ENCODE data around the gene TMEM198. TPM values are rescaled to one million over a fixed set of nuclear protein-coding genes. Genes with fewer than 3 reads are reported as not detected.

The TMEM198 gene
- total and polyA plus RNA-seq, 2 experiments from 2014 or later, result 8.0 to 10.4 TPM

- Histone ChIP-seq H4K20me1 (ENCODE audit: insufficient read depth, poor library complexity, severe bottlenecking) (no peaks in the 10 kb centered on the region), H3K4me1 (ENCODE audit: insufficient read depth) (peaks cover 7% of the 10 kb centered on the region), H3K36me3 (replicated peaks; ENCODE audit: insufficient read depth, low read depth) (no peaks in the 10 kb centered on the region), H3K79me2 (no peaks in the 10 kb centered on the region), H3K27ac (no peak overlapping the region), H3K4me2 (no peak overlapping the region), H3K9me2 (replicated peaks; ENCODE audit: insufficient read depth) (no peaks in the 10 kb centered on the region), H3K4me3 (no peak overlapping the region), H3K27me3 (peaks cover 6% of the 10 kb centered on the region), H3K9me3 (ENCODE audit: low read depth) (no peaks in the 10 kb centered on the region), H2AFZ (no peak overlapping the region)
- TF ChIP-seq EZH2phosphoT487 (IDR thresholded peaks at IDR 0.05; ENCODE audit: low read depth, severe bottlenecking, unreplicated experiment), result no peak
- TF ChIP-seq, protein P1, sequence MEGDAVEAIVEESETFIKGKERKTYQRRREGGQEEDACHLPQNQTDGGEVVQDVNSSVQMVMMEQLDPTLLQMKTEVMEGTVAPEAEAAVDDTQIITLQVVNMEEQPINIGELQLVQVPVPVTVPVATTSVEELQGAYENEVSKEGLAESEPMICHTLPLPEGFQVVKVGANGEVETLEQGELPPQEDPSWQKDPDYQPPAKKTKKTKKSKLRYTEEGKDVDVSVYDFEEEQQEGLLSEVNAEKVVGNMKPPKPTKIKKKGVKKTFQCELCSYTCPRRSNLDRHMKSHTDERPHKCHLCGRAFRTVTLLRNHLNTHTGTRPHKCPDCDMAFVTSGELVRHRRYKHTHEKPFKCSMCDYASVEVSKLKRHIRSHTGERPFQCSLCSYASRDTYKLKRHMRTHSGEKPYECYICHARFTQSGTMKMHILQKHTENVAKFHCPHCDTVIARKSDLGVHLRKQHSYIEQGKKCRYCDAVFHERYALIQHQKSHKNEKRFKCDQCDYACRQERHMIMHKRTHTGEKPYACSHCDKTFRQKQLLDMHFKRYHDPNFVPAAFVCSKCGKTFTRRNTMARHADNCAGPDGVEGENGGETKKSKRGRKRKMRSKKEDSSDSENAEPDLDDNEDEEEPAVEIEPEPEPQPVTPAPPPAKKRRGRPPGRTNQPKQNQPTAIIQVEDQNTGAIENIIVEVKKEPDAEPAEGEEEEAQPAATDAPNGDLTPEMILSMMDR (IDR thresholded peaks at IDR 0.05; ENCODE audit: poor library complexity), result no peak
- TF ChIP-seq EZH2 (IDR thresholded peaks at IDR 0.05; ENCODE audit: borderline replicate concordance), result no peak
- DNase-seq (ENCODE audit: low spot score), result no peak
- whole genome bisulfite sequencing (ENCODE audit: low lambda C conversion rate, missing lambda C conversion rate), result 96% methylated on average over 18 of the region's 19 CpGs
Observed at GRCh38 chr2:219556413-219556812, 12.6 kb downstream of the TMEM198 start.

DNA sequence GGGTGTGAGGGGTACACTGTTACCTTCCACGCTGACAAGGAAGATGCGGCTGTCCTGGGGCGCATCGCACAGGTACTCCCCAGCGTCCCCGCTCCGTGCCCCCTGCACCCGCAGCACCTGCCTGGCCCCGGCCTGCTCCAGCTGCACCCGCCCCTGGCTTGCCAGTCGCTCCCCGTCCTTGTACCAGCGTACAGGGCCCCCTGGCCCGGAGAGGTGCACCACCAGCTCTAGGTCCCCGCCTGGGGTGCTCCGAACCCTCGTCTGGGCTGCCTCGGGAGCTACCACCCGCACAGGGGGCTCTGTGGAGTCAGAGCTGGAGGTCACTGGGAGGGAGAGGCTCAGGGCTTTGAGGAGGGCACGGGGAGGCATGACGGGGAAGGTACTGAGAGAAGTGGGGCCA is 13.5 kb downstream of the TMEM198 start:
- Histone ChIP-seq H4K20me1 (ENCODE audit: insufficient read depth, poor library complexity, severe bottlenecking) (no peaks in the 10 kb centered on the region), H3K4me1 (ENCODE audit: insufficient read depth) (peaks cover 7% of the 10 kb centered on the region), H3K4me3 (no peak overlapping the region), H3K9me2 (replicated peaks; ENCODE audit: insufficient read depth) (no peaks in the 10 kb centered on the region), H2AFZ (no peak overlapping the region), H3K27ac (no peak overlapping the region), H3K4me2 (no peak overlapping the region), H3K79me2 (no peaks in the 10 kb centered on the region), H3K9me3 (ENCODE audit: low read depth) (no peaks in the 10 kb centered on the region), H3K36me3 (replicated peaks; ENCODE audit: insufficient read depth, low read depth) (no peaks in the 10 kb centered on the region), H3K27me3 (peaks cover 6% of the 10 kb centered on the region)
- WGBS (ENCODE audit: low lambda C conversion rate, missing lambda C conversion rate), result 97% methylated on average over 18 of the region's 21 CpGs
- TF ChIP-seq, protein P1 (IDR thresholded peaks at IDR 0.05; ENCODE audit: poor library complexity), result no peak
- TF ChIP-seq EZH2 (IDR thresholded peaks at IDR 0.05; ENCODE audit: borderline replicate concordance) (no peak), EZH2phosphoT487 (IDR thresholded peaks at IDR 0.05; ENCODE audit: low read depth, severe bottlenecking, unreplicated experiment) (no peak)
- DNase-seq (ENCODE audit: low spot score), result no peak

GRCh38 chr2:219557791-219558785 is 14.3 kb downstream of the TMEM198 start:
- TF ChIP-seq EZH2 (IDR thresholded peaks at IDR 0.05; ENCODE audit: borderline replicate concordance) (no peak), EZH2phosphoT487 (IDR thresholded peaks at IDR 0.05; ENCODE audit: low read depth, severe bottlenecking, unreplicated experiment) (no peak)
- TF ChIP-seq, protein P1 (IDR thresholded peaks at IDR 0.05; ENCODE audit: poor library complexity), result no peak
- 96% methylated on average over 23 of the region's 25 CpGs for WGBS (ENCODE audit: low lambda C conversion rate, missing lambda C conversion rate)
- Histone ChIP-seq H3K9me3 (ENCODE audit: low read depth) (no peaks in the 10 kb centered on the region), H3K79me2 (no peaks in the 10 kb centered on the region), H3K27ac (no peak overlapping the region), H3K4me3 (no peak overlapping the region), H3K9me2 (replicated peaks; ENCODE audit: insufficient read depth) (no peaks in the 10 kb centered on the region), H3K27me3 (peaks cover 2% of the 10 kb centered on the region), H4K20me1 (ENCODE audit: insufficient read depth, poor library complexity, severe bottlenecking) (no peaks in the 10 kb centered on the region), H3K4me2 (no peak overlapping the region), H2AFZ (no peak overlapping the region), H3K4me1 (ENCODE audit: insufficient read depth) (peaks cover 2% of the 10 kb centered on the region), H3K36me3 (replicated peaks; ENCODE audit: insufficient read depth, low read depth) (no peaks in the 10 kb centered on the region)
- no peak for DNase-seq (ENCODE audit: low spot score)
